Adrenal gland (tissue), 12 donors: ENCODE results near the gene STMN3. TPM values are rescaled to one million over a fixed set of nuclear protein-coding genes. Genes with fewer than 3 reads are reported as not detected.

Experiments
- DNase-seq, 7 donors: peaks; one replicate each; pipeline ENCODE4 v3.0.0-alpha.2; 2019 to 2020
- H3K27ac ChIP-seq, 5 donors: fragments of 200-600 bp; sonication (generic) in 4 of 5; 1 replicate in 3 of 5; 2 replicates in 2 of 5; pipeline versions ENCODE4 v1.5.1 to v1.8.0; 2016 to 2020; ENCODE audit warnings: mild to moderate bottlenecking in 1 of 5
- H3K27me3 ChIP-seq: fragments of 200-600 bp; 2 replicates; pipeline ENCODE4 v1.8.0; 2021
- H3K36me3 ChIP-seq, 2 donors: fragments of 200-600 bp; replicated peaks in 1 of 2; 1 replicate in 1 of 2; 2 replicates in 1 of 2; pipeline versions ENCODE4 v1.5.1 to v1.8.0; 2018 to 2022
- H3K4me1 ChIP-seq, 2 donors: fragments of 200-600 bp; replicated peaks in 1 of 2; 1 replicate in 1 of 2; 2 replicates in 1 of 2; pipeline versions ENCODE4 v1.5.1 to v1.8.0; 2018 to 2021
- H3K4me3 ChIP-seq, 4 donors: fragments of 200-600 bp; sonication (generic) in 3 of 4; one replicate each; pipeline ENCODE4 v1.5.1; 2016 to 2018
- H3K9me3 ChIP-seq, 3 donors: fragments of 200-600 bp; sonication (generic) in 1 of 3; replicated peaks in 1 of 3; 1 replicate in 2 of 3; 2 replicates in 1 of 3; pipeline versions ENCODE4 v1.5.1 to v1.8.0; 2016 to 2021
- CTCF ChIP-seq, 6 experiments: fragments of 450-650 bp in 4 of 6; fragments of 200-600 bp in 2 of 6; sonication (generic) in 1 of 6; IDR thresholded peaks; 1 replicate in 5 of 6; 2 replicates in 1 of 6; pipeline versions ENCODE4 v1.5.1 to v1.8.0; 2016 to 2021; ENCODE audit warnings: antibody characterized with exemption in 6 of 6, mild to moderate bottlenecking in 2 of 6, moderate library complexity in 1 of 6
- POLR2A ChIP-seq, 2 donors: fragments of 450-650 bp; IDR thresholded peaks; one replicate each; pipeline ENCODE4 v1.6.1; 2017; ENCODE audit warnings: antibody characterized with exemption in 2 of 2, mild to moderate bottlenecking in 2 of 2, moderate library complexity in 1 of 2
- WGBS, 4 donors: extraction: QIAGEN DNeasy Blood & Tissue Kit in 2 of 4; methylation state at CpG; one replicate each; pipeline versions ENCODE4 v1.1.5 to v1.1.7; 2013 to 2017; 5-methylcytosine and 5-hydroxymethylcytosine counted together
- intact Hi-C, 2 donors: fragments of 100-400 bp; cut with DNase I; formaldehyde crosslinking; loops; one replicate each; pipeline versions ENCODE4 v1.14.1 to v1.15.0; 2022 to 2023
- polyA plus RNA-seq, 3 donors: library from polyadenylated mRNA; stranded (reverse); fragments of 200-250 nt in 2 of 3; fragments of 350-450 nt in 1 of 3; fragmentation: Illumina TruSeq in 1 of 3; extraction: RNeasy Lipid Tissue Mini Kit (QIAGEN cat#74804) in 1 of 3; gene quantifications; one replicate each; pipeline ENCODE4 v1.2.3, GENCODE V29; 2013 to 2014
- total RNA-seq, 9 donors: library from RNA; depleted of rRNA in 4 of 9; stranded (reverse); fragments of >200 nt in 4 of 9; fragments of 120-200 nt in 1 of 9; fragmentation: NEBNext Ultra II Directional in 1 of 9; extraction: Animal tissue kit (Norgen Biotek cat#: 25700) in 1 of 9; gene quantifications; one replicate each; pipeline versions ENCODE4 v1.1.0 to v1.2.4, GENCODE V29; 2013 to 2023
- donor health status: healthy with polysubstance abuse.
- donor health status: Bipolar disorder and iron deficiency.
- donor health status: DM: yes; HTN: yes; CAD: no.
- donor health status: DM: no; HTN: no; CAD: no.
- donor health status: DM: no; HTN: no; CAD: no.
- donor health status: DM: yes; HTN: yes; CAD: no.

The STMN3 gene
- total and polyA plus RNA-seq, 12 donors, result 29.2 to 109 (median 54.5) TPM

GRCh38 chr20:63680857-63681608 is 27.8 kb upstream of the STMN3 start:
- H3K36me3 ChIP-seq, result peaks cover 0 to 21% of the 10 kb centered on the region in 2 donors
- H3K27ac ChIP-seq, result peak overlapping the region in 1 of 5 donors; percentile 80
- 93 to 98% (median 97%) methylated on average over 3 to 23 of the region's 23 CpGs for WGBS, 4 donors

GRCh38 chr20:63680427-63680826 is 27.2 kb upstream of the STMN3 start:
- peaks cover 0 to 27% of the 10 kb centered on the region in 2 donors for H3K36me3 ChIP-seq
- TF ChIP-seq CTCF (IDR thresholded peaks at IDR 0.05) (no peak), POLR2A (IDR thresholded peaks at IDR 0.05) (no peak)
- H3K27me3 ChIP-seq, result no peaks in the 10 kb centered on the region
- H3K4me3 ChIP-seq, result no peak overlapping the region
- intact Hi-C loops, result no loop called here
- 94 to 100% (median 95%) methylated on average over 2 to 13 of the region's 13 CpGs for WGBS, 4 donors
- no peak overlapping the region for H3K27ac ChIP-seq
- DNase-seq, result no peak
- no peaks in the 10 kb centered on the region for H3K9me3 ChIP-seq
- H3K4me1 ChIP-seq, result peaks cover 0 to 16% of the 10 kb centered on the region in 2 donors

More at GRCh38 chr20:63680857-63681608, 27.8 kb upstream of the STMN3 start:
- peaks cover 1 to 22% of the 10 kb centered on the region in 2 donors for H3K4me1 ChIP-seq
- DNase-seq, result no peak
- H3K27me3 ChIP-seq, result no peaks in the 10 kb centered on the region
- TF ChIP-seq POLR2A (IDR thresholded peaks at IDR 0.05) (no peak), CTCF (IDR thresholded peaks at IDR 0.05) (no peak)
- intact Hi-C loops, result no loop called here
- no peak overlapping the region for H3K4me3 ChIP-seq
- H3K9me3 ChIP-seq, result no peaks in the 10 kb centered on the region

- no peaks in the 10 kb centered on the region for H3K27me3 ChIP-seq
- H3K27ac ChIP-seq, result no peak overlapping the region
- intact Hi-C loops, result no loop called here
- no peak overlapping the region for H3K4me3 ChIP-seq
- peaks cover 0 to 16% of the 10 kb centered on the region in 2 donors for H3K4me1 ChIP-seq
- WGBS, 4 donors, result 96 to 98% (median 96%) methylated on average over 12 to 19 of the region's 19 CpGs
- H3K36me3 ChIP-seq, result peaks cover 0 to 30% of the 10 kb centered on the region in 2 donors
- no peak for TF ChIP-seq POLR2A (IDR thresholded peaks at IDR 0.05)
- no peaks in the 10 kb centered on the region for H3K9me3 ChIP-seq
- no peak for DNase-seq
These were observed 26.6 kb upstream of the STMN3 start for GRCh38 chr20:63679799-63680305.

GRCh38 chr20:63678667-63679465 is 25.6 kb upstream of the STMN3 start:
- H3K9me3 ChIP-seq, result no peaks in the 10 kb centered on the region
- no peak for DNase-seq
- intact Hi-C loops, result no loop called here

More at GRCh38 chr20:63678667-63679465, 25.6 kb upstream of the STMN3 start:
- Histone ChIP-seq H3K27ac (no peak overlapping the region), H3K4me1 (peaks cover 0 to 16% of the 10 kb centered on the region in 2 donors), H3K36me3 (peaks cover 0 to 38% of the 10 kb centered on the region in 2 donors), H3K27me3 (no peaks in the 10 kb centered on the region), H3K4me3 (no peak overlapping the region)
- no peak for TF ChIP-seq CTCF (IDR thresholded peaks at IDR 0.05)
- no peak for TF ChIP-seq POLR2A (IDR thresholded peaks at IDR 0.05)
- WGBS, 4 donors, result 86 to 91% (median 91%) methylated on average over 22 to 38 of the region's 38 CpGs
